Choroid plexus epithelial cell (primary cell): ENCODE data around the gene PLIN4.

Source experiments
- DNase-seq: peaks from one replicate; pipeline ENCODE4 v3.0.0-alpha.2; 2010; ENCODE audit warnings: low read depth
- H3K4me3 ChIP-seq: 2 replicates; pipeline ENCODE4 v1.5.1; 2011; ENCODE audit warnings: low read depth, mild to moderate bottlenecking, control low read depth, low read length, moderate library complexity
- CTCF ChIP-seq: conservative IDR thresholded peaks from 2 replicates; pipeline ENCODE4 v1.5.1; 2011; ENCODE audit warnings: low read depth, mild to moderate bottlenecking, control low read depth, inconsistent platforms, low read length, moderate library complexity

PLIN4 gene

GRCh38 chr19:4472174-4472974 lies 45.9 kb downstream of the PLIN4 start, which contains the start of gene HDGFL2:
Gene HDGFL2, plus strand, starts transcription at chr19:4472297. Its CDS starts 54 bp downstream, at chr19:4472351.
- TF ChIP-seq CTCF: no peak
- no peak for DNase-seq
- H3K4me3 ChIP-seq: peak within 1 kb of the TSS; percentile 78

GRCh38 chr19:4471403-4472173 lies 46.7 kb downstream of the PLIN4 start:
- H3K4me3 ChIP-seq: peak overlapping the region; percentile 68
- DNase-seq: peak; percentile 100
- TF ChIP-seq CTCF: no peak

GRCh38 chr19:4467835-4468234 lies 50.5 kb downstream of the PLIN4 start:
- H3K4me3 ChIP-seq: no peak overlapping the region
- no peak for DNase-seq
- TF ChIP-seq CTCF: no peak

- no peak for TF ChIP-seq CTCF
- no peak for DNase-seq
- no peak overlapping the region for H3K4me3 ChIP-seq
These were observed 53.3 kb downstream of the PLIN4 start for GRCh38 chr19:4464815-4465581.

GRCh38 chr19:4457654-4458395 lies 60.5 kb downstream of the PLIN4 start, which contains the start of gene UBXN6:
Gene UBXN6, minus strand, starts transcription at chr19:4457794. Its CDS starts 97 bp downstream, at chr19:4457697.
- H3K4me3 ChIP-seq: peak within 1 kb of the TSS; percentile 77
- DNase-seq: peak; percentile 99
- peak; percentile 23 for TF ChIP-seq CTCF

- peak overlapping the region; percentile 77 for H3K4me3 ChIP-seq
- TF ChIP-seq CTCF: no peak
- DNase-seq: peak; percentile 78
These were observed 61.2 kb downstream of the PLIN4 start for GRCh38 chr19:4456843-4457653.
